IMR-90 (cell line): ENCODE measurements around the gene KAT6B. TPM values are rescaled to one million over a fixed set of nuclear protein-coding genes. Genes with fewer than 3 reads are reported as not detected.

ENCODE experiments used
- ATAC-seq: fragments of 200-7000 bp; cut with Tn5 transposase; 2 replicates; pipeline ENCODE4 v1.9.1; 2020; ENCODE audit warnings: low read depth, mild to moderate bottlenecking, moderate library complexity
- BruUV-seq: library from RNA; stranded (reverse); fragments of 400-500 nt; replicated peaks from 2 replicates; lab custom pipeline; 2021; lab: Mats Ljungman, UMichigan
- CTCF ChIA-PET: fragments of 300-600 bp; formaldehyde crosslinking; extraction: SDS; loops from one replicate; lab custom pipeline; 2021; ENCODE audit warnings: antibody characterized with exemption; lab: Yijun Ruan, JAX
- POLR2A ChIA-PET: fragments of 300-600 bp; sonication (Branson Sonifier 250); formaldehyde crosslinking; loops from one replicate; lab custom pipeline; 2022; ENCODE audit warnings: antibody characterized with exemption; ENCODE audit not compliant: unreplicated experiment; lab: Charles Lee
- DNase-seq: peaks from one replicate; pipeline ENCODE4 v3.0.0; 2013
- H2AFZ ChIP-seq: replicated peaks from 2 replicates; pipeline ENCODE3; 2013; ENCODE audit warnings: low read length, mild to moderate bottlenecking; ENCODE audit not compliant: poor library complexity
- H2AK5ac ChIP-seq: 2 replicates; pipeline ENCODE4 v1.6.1; 2013; ENCODE audit warnings: low read depth, low read length, inconsistent platforms
- H2AK9ac ChIP-seq: replicated peaks from 2 replicates; pipeline ENCODE3; 2013; ENCODE audit warnings: mild to moderate bottlenecking, low read depth, low read length, moderate library complexity; ENCODE audit not compliant: poor library complexity
- H2BK120ac ChIP-seq: 2 replicates; pipeline ENCODE4 v1.6.1; 2013; ENCODE audit warnings: low read depth, low read length, inconsistent platforms
- H2BK15ac ChIP-seq: 3 replicates; pipeline ENCODE4 v1.6.1; 2013; ENCODE audit warnings: low read depth, low read length, inconsistent platforms
- H2BK20ac ChIP-seq: 2 replicates; pipeline ENCODE4 v1.6.1; 2013; ENCODE audit warnings: low read depth, mild to moderate bottlenecking, inconsistent platforms, low read length, moderate library complexity
- H2BK5ac ChIP-seq: 2 replicates; pipeline ENCODE4 v1.6.1; 2013; ENCODE audit warnings: mild to moderate bottlenecking, low read depth, low read length, inconsistent platforms; ENCODE audit not compliant: poor library complexity, severe bottlenecking
- H3K14ac ChIP-seq: replicated peaks from 2 replicates; pipeline ENCODE4 v1.6.1; 2013; ENCODE audit warnings: low read depth, low read length, inconsistent platforms
- H3K18ac ChIP-seq: 2 replicates; pipeline ENCODE4 v1.6.1; 2013; ENCODE audit warnings: low read depth, low read length, control low read depth
- H3K23ac ChIP-seq: 2 replicates; pipeline ENCODE4 v1.6.1; 2013; ENCODE audit warnings: low read depth, low read length, inconsistent platforms
- H3K27ac ChIP-seq: 2 replicates; pipeline ENCODE4 v1.5.1; 2013; ENCODE audit warnings: mild to moderate bottlenecking, control low read depth, low read length; ENCODE audit not compliant: insufficient read depth
- H3K27me3 ChIP-seq: 2 replicates; pipeline ENCODE4 v1.6.1; 2013; ENCODE audit warnings: low read length; ENCODE audit not compliant: control insufficient read depth, insufficient read depth
- H3K36me3 ChIP-seq: 2 replicates; pipeline ENCODE4 v1.6.1; 2013; ENCODE audit warnings: low read length, mixed read lengths; ENCODE audit not compliant: control insufficient read depth, insufficient read depth
- H3K4ac ChIP-seq: 2 replicates; pipeline ENCODE4 v1.6.1; 2013; ENCODE audit warnings: low read depth, low read length, inconsistent platforms
- H3K4me1 ChIP-seq: 2 replicates; pipeline ENCODE4 v1.6.1; 2013; ENCODE audit warnings: low read length, mixed read lengths; ENCODE audit not compliant: control insufficient read depth, insufficient read depth
- H3K4me2 ChIP-seq: 2 replicates; pipeline ENCODE4 v1.6.1; 2013; ENCODE audit warnings: low read depth, mild to moderate bottlenecking, control low read depth, low read length, moderate library complexity
- H3K4me3 ChIP-seq: 2 replicates; pipeline ENCODE4 v1.5.1; 2013; ENCODE audit warnings: low read depth, mild to moderate bottlenecking, control low read depth, low read length, moderate library complexity; ENCODE audit not compliant: insufficient read depth
- H3K56ac ChIP-seq: 2 replicates; pipeline ENCODE4 v1.6.1; 2013; ENCODE audit warnings: low read length, inconsistent platforms; ENCODE audit not compliant: insufficient read depth; ENCODE audit errors: extremely low read depth
- H3K79me1 ChIP-seq, 2 experiments: 2 replicates each; pipeline ENCODE4 v1.6.1; 2013; ENCODE audit warnings: low read length in 2 of 2, inconsistent platforms in 1 of 2, low read depth in 1 of 2
- H3K9ac ChIP-seq: 2 replicates; pipeline ENCODE4 v1.6.1; 2013; ENCODE audit warnings: low read depth, low read length, control low read depth
- H3K9me1 ChIP-seq: 2 replicates; pipeline ENCODE4 v1.6.1; 2013; ENCODE audit warnings: low read length, inconsistent platforms; ENCODE audit not compliant: insufficient read depth
- H3K9me3 ChIP-seq: 2 replicates; pipeline ENCODE4 v1.6.1; 2013; ENCODE audit warnings: low read length; ENCODE audit not compliant: control insufficient read depth, insufficient read depth
- H4K20me1 ChIP-seq: 2 replicates; pipeline ENCODE4 v1.6.1; 2013; ENCODE audit warnings: low read length, inconsistent platforms; ENCODE audit not compliant: insufficient read depth
- H4K5ac ChIP-seq: 2 replicates; pipeline ENCODE4 v1.6.1; 2013; ENCODE audit warnings: mild to moderate bottlenecking, low read depth, low read length, control low read depth
- H4K8ac ChIP-seq, 2 experiments: 2 replicates each; pipeline ENCODE4 v1.6.1; 2013; ENCODE audit warnings: low read depth in 2 of 2, low read length in 2 of 2, control low read depth in 1 of 2, inconsistent platforms in 1 of 2
- H4K91ac ChIP-seq: 2 replicates; pipeline ENCODE4 v1.6.1; 2013; ENCODE audit warnings: low read depth, low read length, inconsistent platforms; ENCODE audit not compliant: insufficient read depth
- BHLHE40 ChIP-seq: fragments of 150-350 bp; IDR thresholded peaks from 2 replicates; pipeline ENCODE4 v1.6.1; 2016; ENCODE audit warnings: mild to moderate bottlenecking, low read depth, low read length
- CEBPB ChIP-seq: IDR thresholded peaks from 2 replicates; pipeline ENCODE4 v1.6.1; 2012; ENCODE audit warnings: low read depth, low read length, improper control_type of control experiment
- CHD1 ChIP-seq: IDR thresholded peaks from 2 replicates; pipeline ENCODE4 v1.6.1; 2012; ENCODE audit warnings: low read depth, low read length, improper control_type of control experiment
- CTCF ChIP-seq: conservative IDR thresholded peaks from 2 replicates; pipeline ENCODE4 v1.5.1; 2012; ENCODE audit warnings: mild to moderate bottlenecking, low read depth, low read length, improper control_type of control experiment
- FOS ChIP-seq: fragments of 150-350 bp; IDR thresholded peaks from 2 replicates; pipeline ENCODE4 v1.6.1; 2016; ENCODE audit warnings: low read depth, low read length
- MAFK ChIP-seq: IDR thresholded peaks from 2 replicates; pipeline ENCODE4 v1.6.1; 2012; ENCODE audit warnings: low read depth, low read length, improper control_type of control experiment
- MAZ ChIP-seq: IDR thresholded peaks from 2 replicates; pipeline ENCODE4 v1.6.1; 2012; ENCODE audit warnings: low read depth, mild to moderate bottlenecking, low read length, improper control_type of control experiment, moderate library complexity, borderline replicate concordance
- MXI1 ChIP-seq: IDR thresholded peaks from 2 replicates; pipeline ENCODE4 v1.6.1; 2012; ENCODE audit warnings: low read depth, mild to moderate bottlenecking, low read length, moderate library complexity, borderline replicate concordance
- NFE2L2 ChIP-seq: fragments of 150-350 bp; IDR thresholded peaks from 2 replicates; pipeline ENCODE4 v1.6.1; 2016; ENCODE audit warnings: low read depth, mild to moderate bottlenecking, low read length
- POLR2A ChIP-seq: IDR thresholded peaks from 2 replicates; pipeline ENCODE4 v1.6.1; 2012; ENCODE audit warnings: mild to moderate bottlenecking, low read depth, low read length
- RAD21 ChIP-seq: IDR thresholded peaks from 2 replicates; pipeline ENCODE4 v1.6.1; 2012; ENCODE audit warnings: low read length, improper control_type of control experiment
- RCOR1 ChIP-seq: IDR thresholded peaks from 2 replicates; pipeline ENCODE4 v1.6.1; 2012; ENCODE audit warnings: mild to moderate bottlenecking, low read length, improper control_type of control experiment; ENCODE audit not compliant: insufficient replicate concordance
- RFX5 ChIP-seq: IDR thresholded peaks from 2 replicates; pipeline ENCODE4 v1.8.0; 2012; ENCODE audit warnings: low read depth, mild to moderate bottlenecking, low read length, moderate library complexity
- SMC3 ChIP-seq: fragments of 150-350 bp; IDR thresholded peaks from 2 replicates; pipeline ENCODE4 v1.6.1; 2016; ENCODE audit warnings: low read depth, mild to moderate bottlenecking, antibody characterized with exemption, low read length, moderate library complexity
- WGBS, 2 experiments: methylation state at CpG; one replicate each; pipeline versions ENCODE4 v1.1.5 to v1.1.7; 2013; ENCODE audit warnings: missing lambda C conversion rate in 2 of 2; ENCODE audit not compliant: insufficient read length in 1 of 2; ENCODE audit errors: extremely low coverage in 2 of 2; 5-methylcytosine and 5-hydroxymethylcytosine counted together
- dilution Hi-C: fragments of 300-500 bp; cut with HindIII; formaldehyde crosslinking; loops from one replicate; pipeline ENCODE4 v1.14.3; 2018; ENCODE audit warnings: low sequenced_read_pairs; ENCODE audit not compliant: unreplicated experiment
- in situ Hi-C: fragments of 300-500 bp; cut with MboI; formaldehyde crosslinking; loops from 3 replicates; pipeline ENCODE4 v1.14.3; 2019; ENCODE audit warnings: low sequenced_read_pairs, inconsistent platforms, mixed read lengths
- intact Hi-C: fragments of 100-400 bp; cut with micrococcal nuclease; formaldehyde crosslinking; loops from 2 replicates; pipeline ENCODE4 v1.10.0; 2022
- polyA plus RNA-seq, 3 experiments: library from polyadenylated mRNA; depleted of rRNA; stranded (reverse); fragments of >200 nt; gene quantifications; 2 replicates each; pipeline ENCODE4 v1.2.3, GENCODE V29; 2012; ENCODE audit warnings: low replicate concordance in 1 of 3
- total RNA-seq: library from RNA; depleted of rRNA; stranded (reverse); fragments of >200 nt; gene quantifications from 2 replicates; pipeline ENCODE4 v1.2.3, GENCODE V29; 2012
- TF ChIP-seq, protein P1 (sequence below): fragments of 150-350 bp; IDR thresholded peaks from 2 replicates; pipeline ENCODE4 v1.6.1; 2017; ENCODE audit warnings: mild to moderate bottlenecking, antibody characterized with exemption, low read length, low read depth
- TF ChIP-seq, protein P2 (sequence below): fragments of 150-350 bp; IDR thresholded peaks from 2 replicates; pipeline ENCODE4 v1.6.1; 2016; ENCODE audit warnings: low read depth, mild to moderate bottlenecking, low read length, moderate library complexity, borderline replicate concordance

The KAT6B gene
- total and polyA plus RNA-seq, 2 of the 4 experiments (the other 2 are of a cell fraction): 8.8 to 28.1 TPM

DNA sequence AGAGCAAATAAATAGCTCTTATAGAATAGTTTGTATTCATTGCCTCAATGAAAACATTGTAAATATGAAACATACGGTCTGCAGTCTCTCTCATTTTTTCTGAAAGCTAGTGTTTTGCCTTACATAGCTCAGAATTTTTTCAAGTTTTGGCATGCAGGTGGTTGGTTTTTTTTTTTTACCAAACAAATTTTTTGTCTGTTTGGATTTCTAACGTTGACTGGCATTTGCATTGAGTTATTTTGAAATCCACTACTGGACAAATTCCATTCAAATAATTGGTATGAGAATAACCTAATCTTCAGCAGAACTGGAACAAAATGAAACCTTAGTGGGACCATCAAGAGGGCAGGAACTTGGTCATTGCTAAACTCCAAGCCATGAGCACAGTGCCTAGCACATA lies 177.5 kb downstream of the KAT6B start:
- Histone ChIP-seq H3K9ac (no peak overlapping the region), H2AK9ac (no peak overlapping the region), H3K4ac (no peak overlapping the region), H3K9me3 (no peaks in the 10 kb centered on the region), H3K23ac (no peak overlapping the region), H3K4me1 (peaks cover 2% of the 10 kb centered on the region; the same call in 1 of the 2 replicates), H3K56ac (no peak overlapping the region), H3K36me3 (peaks cover 15% of the 10 kb centered on the region), H4K20me1 (no peaks in the 10 kb centered on the region), H2BK20ac (no peak overlapping the region), H3K14ac (no peak overlapping the region), H3K4me2 (no peak overlapping the region), H4K5ac (no peak overlapping the region), H2BK5ac (no peak overlapping the region), H3K18ac (no peak overlapping the region), H3K27me3 (no peaks in the 10 kb centered on the region), H2BK15ac (no peak overlapping the region), H4K91ac (no peak overlapping the region), H2AFZ (no peak overlapping the region), H4K8ac (no peak overlapping the region), H3K9me1 (peaks cover 3% of the 10 kb centered on the region; the same call in 1 of the 2 replicates), H3K27ac (no peak overlapping the region), H3K79me1 (peaks cover 0 to 14% of the 10 kb centered on the region in 2 experiments; a peak in 2 of 4 replicates), H3K4me3 (no peak overlapping the region), H2AK5ac (no peak overlapping the region), H2BK120ac (no peak overlapping the region)
- DNase-seq (no peak), ATAC-seq (no peak)
- POLR2A ChIA-PET: interaction anchor here (0.8 kb wide), 1 partner anchor 78 kb away, joined by 4 read pairs; no protein-coding TSS in a partner anchor
- CTCF ChIA-PET: no interaction called here
- in situ Hi-C loops (no loop called here), dilution Hi-C loops (no loop called here), intact Hi-C loops (no loop called here)
- no CpG with 5 or more reads among the region's 2 CpGs for WGBS, 2 experiments
- no TSS peak for BruUV-seq
- TF ChIP-seq RCOR1 (no peak), SMC3 (no peak), MXI1 (no peak), MAFK (no peak), NFE2L2 (no peak), RAD21 (no peak), FOS (no peak), CEBPB (no peak), RFX5 (no peak), BHLHE40 (no peak), POLR2A (no peak), MAZ (no peak), CTCF (no peak), CHD1 (no peak)
- TF ChIP-seq, protein P1, sequence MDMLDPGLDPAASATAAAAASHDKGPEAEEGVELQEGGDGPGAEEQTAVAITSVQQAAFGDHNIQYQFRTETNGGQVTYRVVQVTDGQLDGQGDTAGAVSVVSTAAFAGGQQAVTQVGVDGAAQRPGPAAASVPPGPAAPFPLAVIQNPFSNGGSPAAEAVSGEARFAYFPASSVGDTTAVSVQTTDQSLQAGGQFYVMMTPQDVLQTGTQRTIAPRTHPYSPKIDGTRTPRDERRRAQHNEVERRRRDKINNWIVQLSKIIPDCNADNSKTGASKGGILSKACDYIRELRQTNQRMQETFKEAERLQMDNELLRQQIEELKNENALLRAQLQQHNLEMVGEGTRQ: no peak
- TF ChIP-seq, protein P2, sequence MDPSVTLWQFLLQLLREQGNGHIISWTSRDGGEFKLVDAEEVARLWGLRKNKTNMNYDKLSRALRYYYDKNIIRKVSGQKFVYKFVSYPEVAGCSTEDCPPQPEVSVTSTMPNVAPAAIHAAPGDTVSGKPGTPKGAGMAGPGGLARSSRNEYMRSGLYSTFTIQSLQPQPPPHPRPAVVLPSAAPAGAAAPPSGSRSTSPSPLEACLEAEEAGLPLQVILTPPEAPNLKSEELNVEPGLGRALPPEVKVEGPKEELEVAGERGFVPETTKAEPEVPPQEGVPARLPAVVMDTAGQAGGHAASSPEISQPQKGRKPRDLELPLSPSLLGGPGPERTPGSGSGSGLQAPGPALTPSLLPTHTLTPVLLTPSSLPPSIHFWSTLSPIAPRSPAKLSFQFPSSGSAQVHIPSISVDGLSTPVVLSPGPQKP: no peak
